Natural killer cell (primary cell): ENCODE data around the gene NDUFB7. TPM values are rescaled to one million over a fixed set of nuclear protein-coding genes. Genes with fewer than 3 reads are reported as not detected.

Experiments
- ATAC-seq, 3 donors: fragments of 150-1000 bp in 2 of 3; fragments of 200-7000 bp in 1 of 3; cut with Tn5 transposase; 1 replicate in 1 of 3; 2 replicates in 2 of 3; pipeline ENCODE4 v1.10.0; 2021; ENCODE audit warnings: mild to moderate bottlenecking in 2 of 3, moderate library complexity in 2 of 3
- DNase-seq, 2 donors: peaks; one replicate each; pipeline versions ENCODE4 v3.0.0 to v3.0.0-alpha.2; 2013 to 2021; ENCODE audit warnings: mixed read lengths in 1 of 2
- H3K27ac ChIP-seq: one replicate; pipeline ENCODE4 v1.5.1; 2013; ENCODE audit warnings: mild to moderate bottlenecking, low read length
- H3K27me3 ChIP-seq: one replicate; pipeline ENCODE4 v1.6.1; 2013; ENCODE audit warnings: low read length; ENCODE audit not compliant: control insufficient read depth, insufficient read depth
- H3K36me3 ChIP-seq: one replicate; pipeline ENCODE4 v1.6.1; 2013; ENCODE audit warnings: low read length; ENCODE audit not compliant: control insufficient read depth, insufficient read depth
- H3K4me1 ChIP-seq: one replicate; pipeline ENCODE4 v1.6.1; 2013; ENCODE audit warnings: low read length; ENCODE audit not compliant: control insufficient read depth, insufficient read depth
- H3K4me3 ChIP-seq: one replicate; pipeline ENCODE4 v1.5.1; 2013; ENCODE audit warnings: low read length
- H3K9me3 ChIP-seq: one replicate; pipeline ENCODE4 v1.6.1; 2013; ENCODE audit warnings: low read length; ENCODE audit not compliant: control insufficient read depth, insufficient read depth
- H3K27ac Mint-ChIP-seq, 2 donors: one replicate each; pipeline ENCODE4 v1.8.0; 2022; ENCODE audit warnings: mild to moderate bottlenecking in 2 of 2, mixed read lengths in 2 of 2, moderate library complexity in 1 of 2
- H3K27me3 Mint-ChIP-seq, 2 donors: one replicate each; pipeline ENCODE4 v1.8.0; 2022; ENCODE audit warnings: low read depth in 2 of 2, mixed read lengths in 2 of 2
- H3K36me3 Mint-ChIP-seq: one replicate; pipeline ENCODE4 v1.8.0; 2022; ENCODE audit warnings: mixed read lengths
- H3K4me1 Mint-ChIP-seq, 2 donors: one replicate each; pipeline ENCODE4 v1.8.0; 2022; ENCODE audit warnings: mixed read lengths in 2 of 2
- H3K4me3 Mint-ChIP-seq: one replicate; pipeline ENCODE4 v1.8.0; 2022; ENCODE audit warnings: mild to moderate bottlenecking, moderate library complexity, mixed read lengths
- H3K9me3 Mint-ChIP-seq, 2 donors: one replicate each; pipeline ENCODE4 v1.8.0; 2022; ENCODE audit warnings: mixed read lengths in 2 of 2
- CTCF ChIP-seq: fragments of 200-600 bp; IDR thresholded peaks from one replicate; pipeline ENCODE4 v1.8.0; 2022; ENCODE audit warnings: antibody characterized with exemption
- WGBS: methylation state at CpG from one replicate; pipeline ENCODE4 v1.1.7; 2013; ENCODE audit warnings: missing lambda C conversion rate; ENCODE audit not compliant: insufficient coverage; 5-methylcytosine and 5-hydroxymethylcytosine counted together
- intact Hi-C: fragments of 100-400 bp; cut with micrococcal nuclease; formaldehyde crosslinking; loops from one replicate; pipeline ENCODE4 v1.14.2; 2022
- total RNA-seq, 4 donors: library from RNA; stranded (reverse); fragments of 120-200 nt in 1 of 4; gene quantifications; one replicate each; pipeline versions ENCODE4 v1.2.3 to v1.2.4, GENCODE V29; 2013 to 2022

Gene NDUFB7
- total RNA-seq, 3 donors from 2014 or later (not counting 1 experiment from before 2014, with no cell fraction given), result 97.1 to 120 (median 108) TPM

- intact Hi-C loops, result no loop called here
- Mint-ChIP-seq H3K36me3 (no peaks in the 10 kb centered on the region), H3K4me1 (no peaks in the 10 kb centered on the region), H3K27me3 (no peaks in the 10 kb centered on the region), H3K9me3 (no peaks in the 10 kb centered on the region), H3K27ac (no peak overlapping the region), H3K4me3 (no peak overlapping the region)
- WGBS, result 77% methylated on average over 6 of the region's 6 CpGs
- Histone ChIP-seq H3K27me3 (no peaks in the 10 kb centered on the region), H3K9me3 (no peaks in the 10 kb centered on the region), H3K4me3 (no peak overlapping the region), H3K36me3 (no peaks in the 10 kb centered on the region), H3K4me1 (no peaks in the 10 kb centered on the region), H3K27ac (no peak overlapping the region)
- no peak for TF ChIP-seq CTCF
- DNase-seq (peak in 1 of 2 donors; percentile 18), ATAC-seq (no peak)
Observed at GRCh38 chr19:14580623-14581237, 8.9 kb upstream of the NDUFB7 start.

- H3K27ac Mint-ChIP-seq, result no peak overlapping the region
Observed at GRCh38 chr19:14577885-14578427, 6.1 kb upstream of the NDUFB7 start.

GRCh38 chr19:14577264-14577663 is 5.4 kb upstream of the NDUFB7 start:
- no peak for TF ChIP-seq CTCF

More at GRCh38 chr19:14577885-14578427, 6.1 kb upstream of the NDUFB7 start:
- H3K4me1 Mint-ChIP-seq, result peaks cover 6 to 8% of the 10 kb centered on the region in 2 donors
- H3K36me3 Mint-ChIP-seq, result no peaks in the 10 kb centered on the region
- DNase-seq (no peak), ATAC-seq (no peak)
- no peaks in the 10 kb centered on the region for H3K36me3 ChIP-seq
- H3K4me3 Mint-ChIP-seq, result no peak overlapping the region
- no peak overlapping the region for H3K27ac ChIP-seq
- TF ChIP-seq CTCF, result no peak
- H3K27me3 ChIP-seq, result no peaks in the 10 kb centered on the region
- H3K9me3 Mint-ChIP-seq, result no peaks in the 10 kb centered on the region
- no peak overlapping the region for H3K4me3 ChIP-seq
- H3K4me1 ChIP-seq, result peaks cover 7% of the 10 kb centered on the region
- no peaks in the 10 kb centered on the region for H3K27me3 Mint-ChIP-seq
- H3K9me3 ChIP-seq, result no peaks in the 10 kb centered on the region
- intact Hi-C loops, result no loop called here
- 50% methylated on average over 5 of the region's 6 CpGs for WGBS

DNA sequence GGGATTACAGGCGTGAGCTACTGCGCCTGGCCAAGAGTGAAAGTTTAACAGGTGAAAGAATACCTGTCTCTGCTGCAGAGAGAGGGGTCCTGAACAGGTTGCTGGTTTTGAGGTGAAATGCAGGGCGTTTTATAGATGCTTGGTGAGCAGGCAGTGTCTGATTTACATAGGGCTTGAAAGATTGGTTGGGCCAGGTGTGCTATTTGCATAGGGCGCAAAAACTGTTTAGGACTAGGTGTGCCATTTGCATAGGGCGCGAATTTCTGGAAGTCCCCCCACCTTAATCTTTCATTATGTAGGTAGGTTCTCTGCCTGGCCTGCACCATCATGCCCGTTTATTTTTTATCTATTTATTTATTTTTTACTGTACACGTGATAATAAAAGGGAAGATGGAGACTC is 4.5 kb upstream of the NDUFB7 start:
- Mint-ChIP-seq H3K4me3 (no peak overlapping the region), H3K27me3 (no peaks in the 10 kb centered on the region), H3K9me3 (no peaks in the 10 kb centered on the region), H3K27ac (no peak overlapping the region), H3K4me1 (peaks cover 12 to 13% of the 10 kb centered on the region in 2 donors), H3K36me3 (no peaks in the 10 kb centered on the region)
- no peaks in the 10 kb centered on the region for H3K36me3 ChIP-seq
- no peak for ATAC-seq
- H3K4me1 ChIP-seq, result peaks cover 16% of the 10 kb centered on the region
- H3K4me3 ChIP-seq, result no peak overlapping the region
- intact Hi-C loops, result no loop called here
- no peaks in the 10 kb centered on the region for H3K9me3 ChIP-seq
- no peak overlapping the region for H3K27ac ChIP-seq
- no peaks in the 10 kb centered on the region for H3K27me3 ChIP-seq
- no peak for TF ChIP-seq CTCF
- no peak for DNase-seq
- 89% methylated on average over 5 of the region's 8 CpGs for WGBS

More at GRCh38 chr19:14577264-14577663, 5.4 kb upstream of the NDUFB7 start:
- no peak for DNase-seq
- Mint-ChIP-seq H3K36me3 (no peaks in the 10 kb centered on the region), H3K4me3 (no peak overlapping the region), H3K9me3 (no peaks in the 10 kb centered on the region), H3K4me1 (peaks cover 6 to 8% of the 10 kb centered on the region in 2 donors), H3K27me3 (no peaks in the 10 kb centered on the region), H3K27ac (no peak overlapping the region)
- H3K27ac ChIP-seq, result no peak overlapping the region
- intact Hi-C loops, result no loop called here
- no peaks in the 10 kb centered on the region for H3K27me3 ChIP-seq
- H3K4me1 ChIP-seq, result peaks cover 11% of the 10 kb centered on the region
- no peak overlapping the region for H3K4me3 ChIP-seq
- ATAC-seq, result no peak
- H3K9me3 ChIP-seq, result no peaks in the 10 kb centered on the region
- no peaks in the 10 kb centered on the region for H3K36me3 ChIP-seq
- 63% methylated on average over 5 of the region's 5 CpGs for WGBS
